Measurements from ENCODE around the gene DMRTC2.

GRCh38 chr19:41870401-41870873 is 25.6 kb downstream of the DMRTC2 start:
- TF ChIP-seq EZH2phosphoT487 (IDR thresholded peaks at IDR 0.05; ENCODE audit: borderline replicate concordance): no peak
- TF ChIP-seq CTCF (IDR thresholded peaks at IDR 0.05 in 2 of 3, conservative IDR thresholded peaks at IDR 0.05 in 1 of 3; ENCODE audit: borderline replicate concordance in 1 of 3, insufficient read depth in 1 of 3, low read depth in 2 of 3, low read length in 2 of 3): no peak
- no peak for TF ChIP-seq POLR2A (IDR thresholded peaks at IDR 0.05; ENCODE audit: borderline replicate concordance, extremely low read depth, insufficient read depth, insufficient read length)
- no peak for TF ChIP-seq CEBPB (IDR thresholded peaks at IDR 0.05; ENCODE audit: low read depth)
- no peak for TF ChIP-seq JUND (IDR thresholded peaks at IDR 0.05)
- TF ChIP-seq, protein P1, sequence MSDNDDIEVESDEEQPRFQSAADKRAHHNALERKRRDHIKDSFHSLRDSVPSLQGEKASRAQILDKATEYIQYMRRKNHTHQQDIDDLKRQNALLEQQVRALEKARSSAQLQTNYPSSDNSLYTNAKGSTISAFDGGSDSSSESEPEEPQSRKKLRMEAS (IDR thresholded peaks at IDR 0.05): no peak
- TF ChIP-seq, protein P2, sequence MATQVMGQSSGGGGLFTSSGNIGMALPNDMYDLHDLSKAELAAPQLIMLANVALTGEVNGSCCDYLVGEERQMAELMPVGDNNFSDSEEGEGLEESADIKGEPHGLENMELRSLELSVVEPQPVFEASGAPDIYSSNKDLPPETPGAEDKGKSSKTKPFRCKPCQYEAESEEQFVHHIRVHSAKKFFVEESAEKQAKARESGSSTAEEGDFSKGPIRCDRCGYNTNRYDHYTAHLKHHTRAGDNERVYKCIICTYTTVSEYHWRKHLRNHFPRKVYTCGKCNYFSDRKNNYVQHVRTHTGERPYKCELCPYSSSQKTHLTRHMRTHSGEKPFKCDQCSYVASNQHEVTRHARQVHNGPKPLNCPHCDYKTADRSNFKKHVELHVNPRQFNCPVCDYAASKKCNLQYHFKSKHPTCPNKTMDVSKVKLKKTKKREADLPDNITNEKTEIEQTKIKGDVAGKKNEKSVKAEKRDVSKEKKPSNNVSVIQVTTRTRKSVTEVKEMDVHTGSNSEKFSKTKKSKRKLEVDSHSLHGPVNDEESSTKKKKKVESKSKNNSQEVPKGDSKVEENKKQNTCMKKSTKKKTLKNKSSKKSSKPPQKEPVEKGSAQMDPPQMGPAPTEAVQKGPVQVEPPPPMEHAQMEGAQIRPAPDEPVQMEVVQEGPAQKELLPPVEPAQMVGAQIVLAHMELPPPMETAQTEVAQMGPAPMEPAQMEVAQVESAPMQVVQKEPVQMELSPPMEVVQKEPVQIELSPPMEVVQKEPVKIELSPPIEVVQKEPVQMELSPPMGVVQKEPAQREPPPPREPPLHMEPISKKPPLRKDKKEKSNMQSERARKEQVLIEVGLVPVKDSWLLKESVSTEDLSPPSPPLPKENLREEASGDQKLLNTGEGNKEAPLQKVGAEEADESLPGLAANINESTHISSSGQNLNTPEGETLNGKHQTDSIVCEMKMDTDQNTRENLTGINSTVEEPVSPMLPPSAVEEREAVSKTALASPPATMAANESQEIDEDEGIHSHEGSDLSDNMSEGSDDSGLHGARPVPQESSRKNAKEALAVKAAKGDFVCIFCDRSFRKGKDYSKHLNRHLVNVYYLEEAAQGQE (IDR thresholded peaks at IDR 0.05; ENCODE audit: low read depth): no peak
- no peak for TF ChIP-seq ZNF274 (IDR thresholded peaks at IDR 0.05; ENCODE audit: low read depth, low read length)
- no peak for TF ChIP-seq RAD21 (IDR thresholded peaks at IDR 0.05; ENCODE audit: low read depth)
- TF ChIP-seq FOSL1 (IDR thresholded peaks at IDR 0.05; ENCODE audit: low read depth): no peak
- no peak; the same call in none of the 2 replicates for TF ChIP-seq POLR2AphosphoS5 (IDR thresholded peaks at IDR 0.05; ENCODE audit: low read depth, low read length)

All from HCT116 (cell line).